Peyer's patch (tissue), 4 donors: ENCODE results near the gene B3GALNT1. TPM values are rescaled to one million over a fixed set of nuclear protein-coding genes. Genes with fewer than 3 reads are reported as not detected.

Source experiments
- DNase-seq, 3 donors: peaks; one replicate each; pipeline ENCODE4 v3.0.0-alpha.2; 2017 to 2019
- H3K27ac ChIP-seq, 4 donors: fragments of 200-600 bp; sonication (generic); one replicate each; pipeline ENCODE4 v1.5.1; 2016 to 2019
- H3K27me3 ChIP-seq, 2 donors: fragments of 200-600 bp; sonication (generic); one replicate each; pipeline ENCODE4 v1.5.1; 2019
- H3K36me3 ChIP-seq, 3 donors: fragments of 200-600 bp; sonication (generic); one replicate each; pipeline ENCODE4 v1.5.1; 2016 to 2019
- H3K4me1 ChIP-seq, 4 donors: fragments of 200-600 bp; sonication (generic); one replicate each; pipeline ENCODE4 v1.5.1; 2016 to 2019
- H3K4me3 ChIP-seq, 4 donors: fragments of 200-600 bp; sonication (generic); 1 replicate in 3 of 4; 2 replicates in 1 of 4; pipeline ENCODE4 v1.5.1; 2016 to 2019; ENCODE audit warnings: mild to moderate bottlenecking in 1 of 4
- H3K9me3 ChIP-seq, 4 donors: fragments of 200-600 bp; sonication (generic); one replicate each; pipeline ENCODE4 v1.5.1; 2016 to 2019; ENCODE audit warnings: mild to moderate bottlenecking in 1 of 4
- CTCF ChIP-seq, 6 experiments: fragments of 450-650 bp in 4 of 6; fragments of 200-600 bp in 2 of 6; sonication (generic) in 1 of 6; IDR thresholded peaks; one replicate each; pipeline ENCODE4 v1.5.1; 2017 to 2019; ENCODE audit warnings: antibody characterized with exemption in 6 of 6, mild to moderate bottlenecking in 3 of 6, moderate library complexity in 1 of 6
- POLR2A ChIP-seq, 2 donors: fragments of 450-650 bp; IDR thresholded peaks; one replicate each; pipeline ENCODE4 v1.5.1; 2017; ENCODE audit warnings: antibody characterized with exemption in 2 of 2, mild to moderate bottlenecking in 2 of 2, moderate library complexity in 2 of 2
- total RNA-seq, 4 donors: library from RNA; depleted of rRNA; stranded (reverse); fragments of >200 nt; gene quantifications; one replicate each; pipeline ENCODE4 v1.1.0, GENCODE V29; 2016

The B3GALNT1 gene
- total RNA-seq, 4 donors from 2014 or later = 0.18 to 1.4 (median 0.61) TPM

GRCh38 chr3:161067335-161067734 is 37.8 kb downstream of the B3GALNT1 start:
- TF ChIP-seq POLR2A (IDR thresholded peaks at IDR 0.05) (no peak), CTCF (IDR thresholded peaks at IDR 0.05) (no peak)

GRCh38 chr3:161066930-161067329 is 38.2 kb downstream of the B3GALNT1 start:
- H3K36me3 ChIP-seq = no peaks in the 10 kb centered on the region
- H3K4me1 ChIP-seq = peaks cover 0 to 6% (median 0%) of the 10 kb centered on the region in 4 donors
- no peak overlapping the region for H3K4me3 ChIP-seq
- no peak overlapping the region for H3K27ac ChIP-seq
- no peak for DNase-seq
- no peaks in the 10 kb centered on the region for H3K9me3 ChIP-seq
- TF ChIP-seq POLR2A (IDR thresholded peaks at IDR 0.05) (no peak), CTCF (IDR thresholded peaks at IDR 0.05) (no peak)
- no peaks in the 10 kb centered on the region for H3K27me3 ChIP-seq

More at GRCh38 chr3:161067335-161067734, 37.8 kb downstream of the B3GALNT1 start:
- no peaks in the 10 kb centered on the region for H3K9me3 ChIP-seq
- DNase-seq = no peak
- peaks cover 0 to 6% (median 0%) of the 10 kb centered on the region in 4 donors for H3K4me1 ChIP-seq
- no peak overlapping the region for H3K27ac ChIP-seq
- H3K36me3 ChIP-seq = no peaks in the 10 kb centered on the region
- no peaks in the 10 kb centered on the region for H3K27me3 ChIP-seq
- H3K4me3 ChIP-seq = no peak overlapping the region

- TF ChIP-seq POLR2A (IDR thresholded peaks at IDR 0.05) (no peak), CTCF (IDR thresholded peaks at IDR 0.05) (no peak)
- Histone ChIP-seq H3K27me3 (no peaks in the 10 kb centered on the region), H3K36me3 (no peaks in the 10 kb centered on the region), H3K27ac (no peak overlapping the region), H3K9me3 (no peaks in the 10 kb centered on the region), H3K4me3 (no peak overlapping the region), H3K4me1 (peaks cover 0 to 4% (median 0%) of the 10 kb centered on the region in 4 donors)
- no peak for DNase-seq
These were observed 40.7 kb downstream of the B3GALNT1 start for GRCh38 chr3:161064413-161064812.

- Histone ChIP-seq H3K9me3 (no peaks in the 10 kb centered on the region), H3K36me3 (no peaks in the 10 kb centered on the region), H3K4me3 (no peak overlapping the region), H3K27ac (no peak overlapping the region), H3K27me3 (no peaks in the 10 kb centered on the region), H3K4me1 (no peaks in the 10 kb centered on the region)
- TF ChIP-seq POLR2A (IDR thresholded peaks at IDR 0.05) (no peak), CTCF (IDR thresholded peaks at IDR 0.05) (no peak)
- DNase-seq = no peak
These were observed 50.1 kb downstream of the B3GALNT1 start for GRCh38 chr3:161054860-161055604.

GRCh38 chr3:161051856-161052255 is 53.3 kb downstream of the B3GALNT1 start:
- no peak for TF ChIP-seq CTCF (IDR thresholded peaks at IDR 0.05)
- TF ChIP-seq POLR2A (IDR thresholded peaks at IDR 0.05) = no peak
- H3K4me3 ChIP-seq = no peak overlapping the region

More at GRCh38 chr3:161051856-161052255, 53.3 kb downstream of the B3GALNT1 start:
- Histone ChIP-seq H3K27me3 (no peaks in the 10 kb centered on the region), H3K36me3 (no peaks in the 10 kb centered on the region), H3K27ac (no peak overlapping the region), H3K4me1 (no peaks in the 10 kb centered on the region), H3K9me3 (no peaks in the 10 kb centered on the region)
- no peak for DNase-seq
